H9 (cell line): ENCODE results near the gene INTS1. TPM values are rescaled to one million over a fixed set of nuclear protein-coding genes. Genes with fewer than 3 reads are reported as not detected.

Experiments
- DNase-seq: peaks from one replicate; pipeline ENCODE4 v3.0.0-alpha.2; 2017
- H2AFZ ChIP-seq: one replicate; pipeline ENCODE4 v1.6.1; 2013; ENCODE audit warnings: mild to moderate bottlenecking, low read length, control low read depth, moderate library complexity
- H2AK5ac ChIP-seq: 2 replicates; pipeline ENCODE4 v1.6.1; 2013; ENCODE audit warnings: low read length, control low read depth, mixed read lengths; ENCODE audit not compliant: insufficient read length
- H2BK120ac ChIP-seq: one replicate; pipeline ENCODE4 v1.6.1; 2013; ENCODE audit warnings: low read depth, mild to moderate bottlenecking, low read length, control low read depth, inconsistent platforms; ENCODE audit not compliant: poor library complexity, severe bottlenecking
- H2BK12ac ChIP-seq: 2 replicates; pipeline ENCODE4 v1.6.1; 2013; ENCODE audit warnings: low read length, control low read depth, mixed read lengths, low read depth; ENCODE audit not compliant: insufficient read length
- H2BK15ac ChIP-seq: 2 replicates; pipeline ENCODE4 v1.6.1; 2013; ENCODE audit warnings: low read depth, low read length, control low read depth
- H2BK20ac ChIP-seq: one replicate; pipeline ENCODE4 v1.6.1; 2013; ENCODE audit warnings: low read depth, mild to moderate bottlenecking, low read length, control low read depth, inconsistent platforms; ENCODE audit not compliant: poor library complexity, severe bottlenecking
- H2BK5ac ChIP-seq: 2 replicates; pipeline ENCODE4 v1.6.1; 2013; ENCODE audit warnings: low read length, control low read depth, mixed read lengths; ENCODE audit not compliant: insufficient read length
- H3K14ac ChIP-seq: 2 replicates; pipeline ENCODE4 v1.6.1; 2013; ENCODE audit warnings: low read length, control low read depth; ENCODE audit not compliant: insufficient read depth
- H3K18ac ChIP-seq: 2 replicates; pipeline ENCODE4 v1.6.1; 2013; ENCODE audit warnings: low read depth, mild to moderate bottlenecking, mixed read lengths, low read length, control low read depth; ENCODE audit not compliant: insufficient read length
- H3K23ac ChIP-seq: 2 replicates; pipeline ENCODE4 v1.6.1; 2013; ENCODE audit warnings: low read length, control low read depth, mixed read lengths, low read depth; ENCODE audit not compliant: insufficient read length
- H3K23me2 ChIP-seq: 2 replicates; pipeline ENCODE4 v1.6.1; 2013; ENCODE audit warnings: low read depth, mild to moderate bottlenecking, mixed read lengths, low read length, control low read depth; ENCODE audit not compliant: insufficient read length, poor library complexity, severe bottlenecking
- H3K27ac ChIP-seq: 2 replicates; pipeline ENCODE4 v1.5.1; 2013; ENCODE audit warnings: low read length, control low read depth, mixed read lengths, low read depth; ENCODE audit not compliant: insufficient read length
- H3K27me3 ChIP-seq: 2 replicates; pipeline ENCODE4 v1.6.1; 2013; ENCODE audit warnings: low read length, control low read depth, inconsistent platforms; ENCODE audit not compliant: insufficient read depth
- H3K4ac ChIP-seq: 2 replicates; pipeline ENCODE4 v1.6.1; 2013; ENCODE audit warnings: low read depth, mild to moderate bottlenecking, control low read depth, inconsistent platforms, low read length, moderate library complexity
- H3K4me1 ChIP-seq: 2 replicates; pipeline ENCODE4 v1.6.1; 2013; ENCODE audit warnings: low read length, control low read depth, inconsistent platforms; ENCODE audit not compliant: insufficient read depth
- H3K4me2 ChIP-seq: 2 replicates; pipeline ENCODE4 v1.6.1; 2013; ENCODE audit warnings: low read length, control low read depth, mixed read lengths; ENCODE audit not compliant: insufficient read length, insufficient read depth
- H3K56ac ChIP-seq: 2 replicates; pipeline ENCODE4 v1.6.1; 2013; ENCODE audit warnings: low read depth, mild to moderate bottlenecking, mixed read lengths, low read length, control low read depth; ENCODE audit not compliant: insufficient read length
- H3K79me1 ChIP-seq: 2 replicates; pipeline ENCODE4 v1.6.1; 2013; ENCODE audit warnings: low read depth, mild to moderate bottlenecking, moderate library complexity, low read length, control low read depth, inconsistent platforms; ENCODE audit not compliant: insufficient read depth, poor library complexity, severe bottlenecking
- H3K79me2 ChIP-seq: 2 replicates; pipeline ENCODE4 v1.6.1; 2013; ENCODE audit warnings: low read length, control low read depth, inconsistent platforms; ENCODE audit not compliant: insufficient read depth
- H3K9ac ChIP-seq: 2 replicates; pipeline ENCODE4 v1.6.1; 2013; ENCODE audit warnings: low read length, control low read depth, mixed read lengths; ENCODE audit not compliant: insufficient read length; ENCODE audit errors: extremely low read depth
- H3K9me3 ChIP-seq: one replicate; pipeline ENCODE4 v1.6.1; 2013; ENCODE audit warnings: low read depth, low read length, inconsistent platforms; ENCODE audit not compliant: control insufficient read depth
- H3T11ph ChIP-seq: one replicate; pipeline ENCODE4 v1.6.1; 2013; ENCODE audit warnings: mild to moderate bottlenecking, low read length, control low read depth, inconsistent platforms
- H4K20me1 ChIP-seq: one replicate; pipeline ENCODE4 v1.6.1; 2013; ENCODE audit not compliant: control insufficient read depth, insufficient read length, insufficient read depth
- H4K5ac ChIP-seq: 2 replicates; pipeline ENCODE4 v1.6.1; 2013; ENCODE audit warnings: low read depth, mild to moderate bottlenecking, mixed read lengths, low read length, control low read depth; ENCODE audit not compliant: insufficient read length
- H4K8ac ChIP-seq: replicated peaks from 2 replicates; pipeline ENCODE4 v1.6.1; 2013; ENCODE audit warnings: low read length, control low read depth, mixed read lengths, low read depth; ENCODE audit not compliant: insufficient read length
- H4K91ac ChIP-seq: 2 replicates; pipeline ENCODE4 v1.6.1; 2013; ENCODE audit warnings: low read depth, mild to moderate bottlenecking, moderate library complexity, mixed read lengths, low read length, control low read depth; ENCODE audit not compliant: insufficient read length
- H3K27ac Mint-ChIP-seq, 3 experiments: 2 replicates in 2 of 3; 3 replicates in 1 of 3; pipeline ENCODE4 v1.8.0; 2020 to 2021; ENCODE audit warnings: mixed read lengths in 3 of 3, mild to moderate bottlenecking in 1 of 3, moderate library complexity in 1 of 3
- H3K27me3 Mint-ChIP-seq: 2 replicates; pipeline ENCODE4 v1.8.0; 2021; ENCODE audit warnings: low read depth, mild to moderate bottlenecking, moderate library complexity, mixed read lengths
- H3K36me3 Mint-ChIP-seq, 3 experiments: 2 replicates in 2 of 3; 3 replicates in 1 of 3; pipeline ENCODE4 v1.8.0; 2020 to 2021; ENCODE audit warnings: low read depth in 3 of 3, mixed read lengths in 3 of 3; ENCODE audit not compliant: insufficient read depth in 1 of 3
- H3K4me1 Mint-ChIP-seq, 2 experiments: 2 replicates each; pipeline ENCODE4 v1.8.0; 2020; ENCODE audit warnings: mixed read lengths in 2 of 2
- H3K4me3 Mint-ChIP-seq, 2 experiments: 2 replicates in 1 of 2; 3 replicates in 1 of 2; pipeline ENCODE4 v1.8.0; 2020 to 2021; ENCODE audit warnings: mild to moderate bottlenecking in 2 of 2, mixed read lengths in 2 of 2, moderate library complexity in 1 of 2
- H3K9me3 Mint-ChIP-seq, 2 experiments: 2 replicates in 1 of 2; 3 replicates in 1 of 2; pipeline ENCODE4 v1.8.0; 2020; ENCODE audit warnings: mild to moderate bottlenecking in 2 of 2, mixed read lengths in 2 of 2, moderate library complexity in 1 of 2
- WGBS: extraction: QIAGEN DNeasy Blood & Tissue Kit; methylation state at CpG from one replicate; pipeline ENCODE4 v1.1.7; 2013; ENCODE audit warnings: missing lambda C conversion rate, low lambda C conversion rate, mixed read lengths; ENCODE audit not compliant: insufficient read length; ENCODE audit errors: extremely low coverage; 5-methylcytosine and 5-hydroxymethylcytosine counted together
- total RNA-seq: library from RNA; stranded (reverse); gene quantifications from 2 replicates; pipeline ENCODE4 v1.2.1, GENCODE V29; 2021
- TF ChIP-seq, protein P1 (sequence below): fragments of 200-600 bp; sonication (generic); conservative IDR thresholded peaks from 3 replicates; pipeline ENCODE4 v1.8.0; 2021; ENCODE audit warnings: antibody characterized with exemption, mild to moderate bottlenecking

The INTS1 gene
- total RNA-seq, 1 experiment from 2014 or later, result 133 TPM

DNA sequence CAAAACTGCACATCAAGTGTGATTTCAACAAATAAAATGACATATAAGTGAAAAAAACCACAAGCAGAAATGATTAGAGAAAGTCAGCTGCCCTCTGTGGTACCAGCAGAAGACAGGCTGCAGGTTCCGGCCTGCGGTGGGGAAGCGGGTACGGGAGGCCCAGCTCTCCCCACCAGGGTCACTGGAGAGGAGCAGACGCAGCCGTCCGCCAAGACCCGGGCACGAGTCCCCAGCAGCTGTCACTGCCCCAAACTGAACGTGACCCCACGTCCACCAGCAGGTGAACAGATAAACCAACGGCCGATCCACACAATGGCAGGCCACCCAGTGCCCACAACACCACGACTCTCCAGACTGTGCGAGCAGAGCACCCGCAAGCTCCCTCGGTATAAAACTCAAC is 28.8 kb downstream of the INTS1 start:
- no peak for DNase-seq
- Mint-ChIP-seq H3K27me3 (no peaks in the 10 kb centered on the region), H3K27ac (no peak overlapping the region), H3K4me1 (peaks cover 0 to 2% of the 10 kb centered on the region in 2 experiments; a peak in 1 of 4 replicates), H3K36me3 (peaks cover 2 to 43% (median 35%) of the 10 kb centered on the region in 3 experiments; a peak in 6 of 7 replicates), H3K9me3 (no peaks in the 10 kb centered on the region), H3K4me3 (no peak overlapping the region)
- H4K91ac ChIP-seq, result no peak overlapping the region
- no peak overlapping the region for H3K14ac ChIP-seq
- no peak overlapping the region for H2AK5ac ChIP-seq
- H2BK20ac ChIP-seq, result no peak overlapping the region
- no peak overlapping the region for H3K23ac ChIP-seq
- no peak overlapping the region for H3K4me2 ChIP-seq
- no peaks in the 10 kb centered on the region for H3K4me1 ChIP-seq
- H3K79me2 ChIP-seq, result no peaks in the 10 kb centered on the region
- no peak overlapping the region for H3K9ac ChIP-seq
- TF ChIP-seq, protein P1, sequence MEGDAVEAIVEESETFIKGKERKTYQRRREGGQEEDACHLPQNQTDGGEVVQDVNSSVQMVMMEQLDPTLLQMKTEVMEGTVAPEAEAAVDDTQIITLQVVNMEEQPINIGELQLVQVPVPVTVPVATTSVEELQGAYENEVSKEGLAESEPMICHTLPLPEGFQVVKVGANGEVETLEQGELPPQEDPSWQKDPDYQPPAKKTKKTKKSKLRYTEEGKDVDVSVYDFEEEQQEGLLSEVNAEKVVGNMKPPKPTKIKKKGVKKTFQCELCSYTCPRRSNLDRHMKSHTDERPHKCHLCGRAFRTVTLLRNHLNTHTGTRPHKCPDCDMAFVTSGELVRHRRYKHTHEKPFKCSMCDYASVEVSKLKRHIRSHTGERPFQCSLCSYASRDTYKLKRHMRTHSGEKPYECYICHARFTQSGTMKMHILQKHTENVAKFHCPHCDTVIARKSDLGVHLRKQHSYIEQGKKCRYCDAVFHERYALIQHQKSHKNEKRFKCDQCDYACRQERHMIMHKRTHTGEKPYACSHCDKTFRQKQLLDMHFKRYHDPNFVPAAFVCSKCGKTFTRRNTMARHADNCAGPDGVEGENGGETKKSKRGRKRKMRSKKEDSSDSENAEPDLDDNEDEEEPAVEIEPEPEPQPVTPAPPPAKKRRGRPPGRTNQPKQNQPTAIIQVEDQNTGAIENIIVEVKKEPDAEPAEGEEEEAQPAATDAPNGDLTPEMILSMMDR, result no peak
- H2BK15ac ChIP-seq, result no peak overlapping the region
- H3K9me3 ChIP-seq, result no peaks in the 10 kb centered on the region
- H4K20me1 ChIP-seq, result no peaks in the 10 kb centered on the region
- H2BK120ac ChIP-seq, result no peak overlapping the region
- H3K27ac ChIP-seq, result no peak overlapping the region
- H3K27me3 ChIP-seq, result no peaks in the 10 kb centered on the region
- WGBS, result no CpG with 5 or more reads among the region's 17 CpGs
- no peak overlapping the region for H2BK12ac ChIP-seq
- no peak overlapping the region for H3K56ac ChIP-seq
- no peak overlapping the region for H3K18ac ChIP-seq
- no peak overlapping the region for H2BK5ac ChIP-seq
- no peak overlapping the region for H3K4ac ChIP-seq
- no peaks in the 10 kb centered on the region for H3K23me2 ChIP-seq
- H2AFZ ChIP-seq, result no peak overlapping the region
- no peaks in the 10 kb centered on the region for H3K79me1 ChIP-seq
- H4K8ac ChIP-seq, result no peak overlapping the region
- no peak overlapping the region for H4K5ac ChIP-seq
- H3T11ph ChIP-seq, result no peak overlapping the region
